GM21390 (cell line): ENCODE results near the gene PADI6.
A peak's percentile ranks its signal among the peaks of the same experiment; 100 is the strongest.

ENCODE experiments used
- ATAC-seq: cut with Tn5 transposase; IDR thresholded peaks from one replicate; pipeline ENCODE4 v1.9.1; 2021; ENCODE audit not compliant: unreplicated experiment

Gene PADI6

DNA sequence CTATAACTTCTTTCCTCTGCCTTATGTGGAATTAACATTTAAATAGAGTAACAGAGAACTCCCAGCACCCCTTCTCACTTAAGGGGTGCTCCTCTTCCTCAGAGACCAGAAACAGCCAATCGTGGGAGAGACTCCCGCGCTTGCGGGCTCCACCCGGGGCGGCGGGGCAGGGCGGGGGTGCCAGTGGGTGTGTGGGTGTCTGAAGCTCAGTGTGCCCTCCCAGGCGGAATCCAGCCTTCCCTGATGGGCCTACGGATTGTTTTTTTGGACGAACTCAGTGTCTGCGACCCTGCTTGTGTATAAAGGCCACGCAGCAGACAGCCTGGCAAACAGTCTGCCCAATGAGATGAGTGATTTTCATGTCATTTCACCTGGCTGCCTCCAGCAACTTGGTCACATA is 61.3 kb downstream of the PADI6 start:
- ATAC-seq: no peak

GRCh38 chr1:17434016-17434415 is 62.0 kb downstream of the PADI6 start:
- no peak for ATAC-seq

GRCh38 chr1:17434601-17435000 is 62.6 kb downstream of the PADI6 start:
- no peak for ATAC-seq

DNA sequence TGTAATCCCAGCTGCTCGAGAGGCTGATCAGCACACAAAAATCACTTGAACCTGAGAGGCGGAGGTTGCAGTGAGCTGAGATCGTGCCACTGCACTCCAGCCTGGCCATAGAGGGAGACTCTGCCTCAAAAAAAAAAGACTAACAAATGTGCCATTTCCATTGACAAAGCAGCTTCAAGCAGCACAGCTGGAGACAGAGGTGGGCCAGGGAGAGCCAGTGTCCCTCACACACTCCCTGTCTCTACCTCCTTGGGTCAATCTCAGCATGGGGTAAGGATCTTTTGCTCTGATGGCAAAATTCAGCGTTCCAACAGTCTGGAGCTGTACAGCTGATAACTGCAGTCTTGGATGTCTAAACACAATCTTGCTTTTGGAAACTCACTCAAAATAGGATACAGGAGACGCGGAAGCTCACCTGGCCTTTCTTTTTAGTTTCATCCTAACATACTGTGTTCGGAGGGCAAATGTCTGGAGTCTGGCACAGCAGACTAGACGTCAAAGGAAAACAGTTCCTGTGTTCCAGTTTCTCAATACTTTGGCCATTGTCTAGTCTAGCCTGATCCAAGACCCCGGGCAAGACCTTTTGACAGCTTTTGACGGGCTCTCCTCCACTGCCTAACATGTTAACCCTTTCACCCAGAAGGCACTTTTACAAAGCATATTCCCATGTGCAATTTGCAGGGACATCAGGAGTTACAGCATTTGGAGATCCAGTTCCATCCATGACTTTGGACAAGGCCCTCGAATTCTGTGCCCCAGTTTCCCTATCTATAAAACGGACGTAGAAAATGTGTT is 64.6 kb downstream of the PADI6 start:
- ATAC-seq: no peak

GRCh38 chr1:17437260-17437579 is 65.2 kb downstream of the PADI6 start:
- no peak for ATAC-seq

DNA sequence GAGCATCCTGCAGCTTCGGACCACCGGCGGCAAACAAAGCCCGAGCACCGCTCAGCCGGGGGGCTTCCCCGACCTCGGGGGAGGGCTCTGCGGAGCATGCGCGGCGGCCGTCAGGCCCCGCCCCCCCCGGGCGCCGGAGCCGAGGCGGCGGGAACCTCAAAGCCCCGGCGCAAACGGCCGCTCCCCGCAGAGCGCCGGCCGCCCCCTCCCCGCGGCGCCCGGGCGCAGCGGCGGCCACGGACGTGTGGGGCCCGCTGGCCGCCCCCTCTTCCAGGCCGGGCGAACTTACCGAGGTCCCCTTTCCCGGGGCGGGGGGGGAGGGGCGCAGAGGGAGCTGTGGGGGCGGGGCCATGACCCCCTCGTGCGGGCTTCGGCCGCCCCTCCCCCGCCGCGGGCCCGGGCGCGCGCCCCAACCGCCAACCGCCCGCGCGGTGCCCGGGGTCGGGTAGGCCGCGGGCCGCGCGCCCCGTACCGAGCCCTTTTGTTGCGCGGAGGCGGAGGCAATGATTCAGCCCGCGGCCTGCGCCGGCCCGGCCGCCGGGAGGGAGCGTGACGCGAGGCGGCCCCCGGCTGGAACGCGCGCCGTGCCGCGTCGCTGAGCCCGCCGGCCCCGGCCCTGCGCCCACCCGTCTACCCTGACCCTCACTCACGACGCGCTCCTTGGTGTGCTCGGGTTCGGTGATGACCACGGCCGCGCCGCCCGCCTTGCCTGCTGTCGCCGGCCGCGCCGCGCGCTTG is 65.8 kb downstream of the PADI6 start:
- peak; percentile 30 for ATAC-seq

DNA sequence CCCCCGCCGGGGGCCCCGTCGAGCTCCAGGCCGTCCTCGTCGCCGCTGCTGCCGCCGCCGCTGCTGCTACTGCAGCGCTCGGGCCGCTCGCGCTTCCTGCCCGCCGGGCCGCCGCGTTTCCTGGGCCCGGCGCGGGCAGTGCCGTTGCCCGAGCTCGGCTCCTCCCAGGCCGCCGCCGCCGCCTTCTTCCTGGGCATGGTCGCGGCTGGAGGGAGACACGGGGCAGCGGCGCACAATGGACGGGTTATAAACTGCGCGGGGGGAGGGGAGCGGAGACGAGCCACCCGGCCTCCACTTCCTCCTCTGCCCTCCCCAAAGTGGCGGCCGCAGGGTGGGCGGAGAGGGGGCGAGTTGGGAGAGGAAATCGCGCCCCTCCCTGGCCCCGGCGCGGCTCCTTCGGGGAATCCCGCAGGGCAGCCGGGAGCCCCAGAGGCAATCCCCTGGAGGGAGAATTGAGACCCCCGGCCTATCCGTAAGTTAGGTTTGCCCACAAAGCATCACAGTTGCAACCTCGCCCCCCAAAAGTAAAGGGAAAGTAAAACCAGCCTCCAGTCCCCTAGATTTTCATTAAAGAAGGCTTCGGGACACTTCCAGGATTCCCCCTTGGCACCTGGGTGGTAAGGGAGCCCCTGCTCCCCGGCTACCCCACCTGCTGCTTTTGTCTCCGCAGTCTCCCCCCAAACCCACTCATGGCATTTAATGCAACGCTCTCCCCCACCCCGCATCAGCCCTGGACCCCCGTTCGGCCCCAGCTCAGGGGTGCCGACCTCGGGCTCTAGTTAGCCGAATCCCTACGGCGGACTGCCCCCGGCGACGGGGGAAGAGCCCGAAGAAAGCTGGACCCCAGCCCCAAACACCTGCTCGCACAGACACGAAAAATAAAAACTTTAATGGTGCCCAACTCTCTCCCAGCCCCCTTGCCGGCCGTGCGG is 66.6 kb downstream of the PADI6 start:
- peak; percentile 33 for ATAC-seq

DNA sequence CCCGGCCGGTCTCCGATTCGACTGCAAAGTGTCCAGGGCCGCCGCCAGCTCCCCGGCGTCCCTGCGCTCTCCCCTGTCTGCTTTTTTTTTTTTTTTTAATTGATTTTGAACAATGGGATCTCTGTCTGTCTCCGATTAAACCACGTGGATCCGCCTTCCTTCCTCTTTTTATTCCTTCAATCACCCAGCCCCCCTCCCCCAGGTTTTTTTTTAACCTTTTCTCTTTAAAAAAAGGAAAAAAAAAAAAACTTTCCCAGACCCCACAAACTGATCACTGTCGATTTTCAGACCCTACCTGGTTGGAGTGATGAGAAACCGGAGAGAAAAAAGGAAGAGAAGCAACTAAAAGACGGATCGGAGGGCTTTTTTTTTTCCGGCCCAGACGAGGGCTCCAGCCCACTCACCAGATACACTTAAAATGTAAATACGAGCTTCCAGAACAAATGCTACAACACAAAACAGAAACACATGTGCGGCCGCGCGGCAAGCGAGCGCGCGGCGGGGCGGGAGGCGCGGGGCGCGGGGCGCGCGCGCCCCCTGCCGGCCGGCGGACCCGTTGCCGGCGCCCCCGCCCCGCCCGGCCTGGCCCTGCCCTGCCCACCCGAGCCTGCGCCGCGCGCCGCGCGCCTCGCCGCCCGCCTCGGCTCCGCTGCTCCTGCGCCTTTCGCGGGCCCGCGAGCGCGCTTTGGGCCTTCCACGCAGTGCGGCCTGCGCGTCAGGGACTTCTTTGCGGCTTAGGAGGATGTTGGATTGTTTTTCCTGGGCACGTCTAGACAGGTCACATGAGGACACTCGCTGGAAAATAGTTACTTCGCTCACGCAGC is 67.5 kb downstream of the PADI6 start, which contains the start of gene RCC2:
Gene RCC2 (minus strand): TSS at position 428 of the 824 bp plus-strand sequence. CDS start 1,163 bp downstream, outside the sequence.
- peak; percentile 47 for ATAC-seq

DNA sequence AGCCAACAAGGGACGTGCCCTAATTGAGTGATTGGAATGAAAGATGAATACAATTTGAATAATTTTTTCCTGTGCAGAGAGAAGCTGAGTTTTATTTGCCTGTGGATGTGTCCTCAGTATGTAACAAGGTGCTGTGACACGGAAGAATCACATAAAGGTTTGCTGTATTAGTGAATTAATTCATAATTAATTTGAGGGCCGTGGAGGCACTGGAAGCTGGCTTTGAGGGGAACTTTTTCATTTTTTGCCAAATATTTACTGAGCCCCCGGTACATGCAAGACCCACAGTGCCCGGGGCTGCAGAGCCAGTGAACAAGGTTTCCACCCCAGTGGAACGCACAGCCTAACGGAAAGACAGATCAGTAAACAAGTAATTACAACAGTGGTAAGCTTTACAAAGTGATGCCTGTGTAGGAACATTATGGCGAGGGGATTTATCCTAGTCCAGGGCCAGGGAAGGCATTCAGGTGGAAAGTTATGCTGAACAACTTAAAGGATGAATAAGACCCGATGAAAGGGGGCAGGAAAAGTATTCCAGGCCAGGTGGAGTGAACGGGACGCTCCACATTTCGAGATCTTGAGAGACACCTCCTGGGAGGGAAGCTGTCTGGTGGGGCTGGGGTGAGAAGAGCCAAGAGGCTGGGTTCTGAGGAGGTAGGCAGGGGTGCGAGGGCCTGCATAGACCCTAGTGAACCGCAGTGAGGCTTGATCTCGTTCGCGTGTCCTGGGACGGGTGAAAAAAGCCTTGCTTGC is 68.3 kb downstream of the PADI6 start:
- no peak for ATAC-seq

- ATAC-seq: no peak
Measured at GRCh38 chr1:17440827-17441168, 68.8 kb downstream of the PADI6 start.

DNA sequence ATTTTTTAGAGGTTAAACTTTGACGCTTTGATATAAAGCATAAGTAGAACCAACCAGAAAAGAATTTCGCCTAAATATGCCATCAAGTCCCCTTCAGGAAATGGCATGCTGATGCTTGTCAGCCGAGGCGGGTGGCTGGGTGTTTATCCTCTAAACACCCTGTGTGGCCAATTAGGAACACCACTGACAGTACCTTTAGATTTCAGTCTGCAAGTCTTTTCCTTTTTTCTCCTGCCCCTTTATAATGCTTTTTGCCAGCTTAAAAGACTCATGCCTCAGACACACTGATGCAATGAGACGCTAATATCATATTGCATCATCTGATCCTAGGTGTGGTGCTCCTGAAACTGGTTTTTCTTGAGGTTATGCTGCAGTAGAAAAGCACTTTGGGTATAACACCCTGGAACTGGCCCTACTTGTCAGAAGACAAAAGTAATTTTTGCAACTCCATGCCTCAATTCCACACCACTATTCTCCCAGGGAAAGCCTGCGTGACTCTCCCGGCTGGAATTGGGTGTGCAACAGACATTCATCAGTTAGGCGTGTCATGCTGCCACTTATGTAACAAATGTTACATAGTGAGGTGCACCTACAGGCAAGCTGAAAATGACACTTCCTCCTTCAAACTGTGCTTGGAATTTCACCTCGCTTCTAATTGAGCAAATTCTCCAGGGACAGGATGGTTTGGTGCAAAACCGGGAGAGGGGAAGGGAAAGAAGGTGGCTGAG is 69.4 kb downstream of the PADI6 start:
- ATAC-seq: no peak

- no peak for ATAC-seq
Measured at GRCh38 chr1:17441993-17442357, 70.0 kb downstream of the PADI6 start.

DNA sequence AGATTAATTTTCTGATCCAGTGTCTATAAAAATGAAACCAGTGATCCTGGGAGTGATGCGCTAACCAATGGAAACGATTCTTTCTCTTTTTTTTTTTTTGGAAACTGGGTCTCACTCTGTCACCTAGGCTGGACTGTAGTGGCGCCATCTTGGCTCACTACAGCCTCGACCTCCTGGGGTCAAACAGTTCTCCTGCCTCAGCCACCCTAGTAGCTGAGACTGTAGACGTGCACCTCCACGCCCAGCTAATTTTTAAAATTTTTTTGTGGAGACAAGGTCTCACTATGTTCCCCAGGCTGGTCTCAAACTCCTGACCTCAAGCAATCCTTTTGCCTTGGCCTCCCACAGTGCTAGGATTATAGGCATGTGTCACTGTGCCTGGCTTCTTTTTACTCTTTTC is 70.8 kb downstream of the PADI6 start:
- ATAC-seq: no peak

GRCh38 chr1:17447501-17447992 is 75.6 kb downstream of the PADI6 start:
- no peak for ATAC-seq
